Measurements from ENCODE around the gene GPX1.

The GPX1 gene

GRCh38 chr3:49316696-49317457 lies 41.3 kb downstream of the GPX1 start:
- in situ Hi-C loops (cut with HindIII; ENCODE audit: low sequenced_read_pairs) = no loop called here

DNA sequence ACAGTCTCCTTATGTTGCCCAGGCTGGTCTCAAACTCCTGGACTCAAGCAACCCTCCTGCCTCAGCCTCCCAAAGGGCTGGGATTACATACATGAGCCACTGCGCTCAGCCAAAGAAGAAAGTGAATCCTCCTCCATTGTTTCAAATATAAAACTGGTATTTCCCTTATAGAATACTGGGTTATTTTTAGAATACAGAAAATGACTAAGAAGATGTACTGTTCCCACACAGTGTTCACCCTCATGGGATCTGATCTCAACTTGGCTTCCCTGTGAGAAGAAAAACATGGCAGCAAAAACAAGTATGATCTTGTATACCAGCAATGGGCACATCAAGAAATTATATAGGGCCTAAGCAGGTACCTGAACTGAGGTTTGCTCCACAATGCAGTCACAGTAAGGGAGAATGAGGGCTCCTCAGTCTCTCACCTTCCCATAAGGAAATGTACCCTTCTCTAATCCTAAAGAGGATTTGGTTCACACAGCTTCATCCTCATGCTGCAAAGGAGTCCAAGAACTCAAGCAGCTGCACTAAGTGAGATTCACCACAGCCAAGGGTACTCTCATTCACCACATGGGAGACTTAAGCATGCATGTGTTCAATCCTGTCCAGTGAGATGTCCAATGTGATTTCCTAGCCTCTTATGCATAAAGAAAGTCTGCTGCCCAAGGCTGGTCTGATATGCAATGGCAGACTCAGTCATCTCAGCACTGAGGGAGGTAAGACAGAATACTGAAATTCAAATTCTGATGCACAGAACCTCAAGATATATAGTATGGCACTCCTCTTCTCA lies 44.1 kb downstream of the GPX1 start:
- in situ Hi-C loops (cut with HindIII; ENCODE audit: low sequenced_read_pairs) = no loop called here

GRCh38 chr3:49311283-49311682 lies 46.9 kb downstream of the GPX1 start:
- in situ Hi-C loops (cut with HindIII; ENCODE audit: low sequenced_read_pairs) = no loop called here

DNA sequence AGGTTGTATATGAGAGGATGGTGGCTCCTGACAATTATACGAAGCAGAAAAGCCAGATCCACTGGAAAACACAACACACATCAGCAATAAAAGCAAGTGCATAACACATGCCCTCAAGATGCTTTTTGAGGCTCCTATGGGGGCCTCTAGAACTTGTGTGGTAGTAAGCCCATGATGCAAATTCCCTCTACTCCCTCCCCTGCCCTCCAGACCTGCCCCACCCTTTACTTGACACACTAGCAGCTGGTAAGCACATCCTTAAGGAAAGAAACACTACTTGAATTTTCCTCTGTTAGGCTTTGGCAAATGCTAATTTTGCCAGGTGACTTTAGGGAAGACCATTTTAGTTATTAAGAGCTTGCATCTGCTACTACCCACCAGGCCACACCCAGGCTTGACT lies 47.5 kb downstream of the GPX1 start:
- in situ Hi-C loops (cut with HindIII; ENCODE audit: low sequenced_read_pairs) = no loop called here

All from endothelial cell of hepatic sinusoid (primary cell).